Measurements from ENCODE around the gene PDZK1IP1. TPM values are rescaled to one million over a fixed set of nuclear protein-coding genes. Genes with fewer than 3 reads are reported as not detected.

The PDZK1IP1 gene
- total and polyA plus RNA-seq, 2 donors from 2014 or later: 245 to 2,553 TPM

DNA sequence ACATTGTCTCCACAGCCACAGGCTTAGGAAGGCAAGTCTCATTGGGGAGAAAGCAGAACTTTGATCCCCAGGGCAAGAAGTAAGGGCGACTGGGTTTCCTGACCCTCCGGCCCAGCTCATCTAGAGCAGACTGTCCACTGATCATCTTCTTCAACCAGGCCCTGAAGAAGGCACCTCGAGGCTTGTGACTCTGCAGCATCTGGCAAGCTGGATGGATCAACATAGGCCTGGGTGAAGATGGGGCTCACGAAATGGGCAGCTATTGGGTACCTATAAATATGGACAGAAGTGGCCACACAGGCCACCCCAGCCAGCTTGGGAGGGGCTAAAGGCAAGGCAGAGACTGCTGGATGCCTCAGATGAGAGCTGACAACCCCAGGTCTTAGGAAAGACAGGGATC lies 29.2 kb upstream of the PDZK1IP1 start:
- intact Hi-C loops (cut with DNase I): no loop called here
- FAIRE-seq: no peak
- TF ChIP-seq, protein P1, sequence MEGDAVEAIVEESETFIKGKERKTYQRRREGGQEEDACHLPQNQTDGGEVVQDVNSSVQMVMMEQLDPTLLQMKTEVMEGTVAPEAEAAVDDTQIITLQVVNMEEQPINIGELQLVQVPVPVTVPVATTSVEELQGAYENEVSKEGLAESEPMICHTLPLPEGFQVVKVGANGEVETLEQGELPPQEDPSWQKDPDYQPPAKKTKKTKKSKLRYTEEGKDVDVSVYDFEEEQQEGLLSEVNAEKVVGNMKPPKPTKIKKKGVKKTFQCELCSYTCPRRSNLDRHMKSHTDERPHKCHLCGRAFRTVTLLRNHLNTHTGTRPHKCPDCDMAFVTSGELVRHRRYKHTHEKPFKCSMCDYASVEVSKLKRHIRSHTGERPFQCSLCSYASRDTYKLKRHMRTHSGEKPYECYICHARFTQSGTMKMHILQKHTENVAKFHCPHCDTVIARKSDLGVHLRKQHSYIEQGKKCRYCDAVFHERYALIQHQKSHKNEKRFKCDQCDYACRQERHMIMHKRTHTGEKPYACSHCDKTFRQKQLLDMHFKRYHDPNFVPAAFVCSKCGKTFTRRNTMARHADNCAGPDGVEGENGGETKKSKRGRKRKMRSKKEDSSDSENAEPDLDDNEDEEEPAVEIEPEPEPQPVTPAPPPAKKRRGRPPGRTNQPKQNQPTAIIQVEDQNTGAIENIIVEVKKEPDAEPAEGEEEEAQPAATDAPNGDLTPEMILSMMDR (IDR thresholded peaks at IDR 0.05; ENCODE audit: borderline replicate concordance, extremely low read depth, insufficient read depth): no peak
- no peaks in the 10 kb centered on the region for H3K9me3 ChIP-seq (ENCODE audit: control insufficient read depth in 2 of 3, insufficient read depth in 1 of 3, low read length in 3 of 3)
- H3K4me3 ChIP-seq (ENCODE audit: low read length in 3 of 3): no peak overlapping the region
- DNase-seq: no peak
- no peaks in the 10 kb centered on the region for H3K36me3 ChIP-seq (ENCODE audit: control insufficient read depth in 2 of 3, insufficient read depth in 3 of 3, low read length in 3 of 3)
- peaks cover 14% of the 10 kb centered on the region for H3K27me3 ChIP-seq (ENCODE audit: control insufficient read depth, insufficient read depth, low read length)
- no peak overlapping the region for H3K9ac ChIP-seq (ENCODE audit: low read length in 3 of 3)
- no peak overlapping the region for H3K27ac ChIP-seq (ENCODE audit: low read depth in 2 of 2, low read length in 2 of 2)
- no peaks in the 10 kb centered on the region for H3K4me1 ChIP-seq (ENCODE audit: control insufficient read depth in 2 of 3, insufficient read depth in 2 of 3, low read depth in 1 of 3, low read length in 3 of 3)

DNA sequence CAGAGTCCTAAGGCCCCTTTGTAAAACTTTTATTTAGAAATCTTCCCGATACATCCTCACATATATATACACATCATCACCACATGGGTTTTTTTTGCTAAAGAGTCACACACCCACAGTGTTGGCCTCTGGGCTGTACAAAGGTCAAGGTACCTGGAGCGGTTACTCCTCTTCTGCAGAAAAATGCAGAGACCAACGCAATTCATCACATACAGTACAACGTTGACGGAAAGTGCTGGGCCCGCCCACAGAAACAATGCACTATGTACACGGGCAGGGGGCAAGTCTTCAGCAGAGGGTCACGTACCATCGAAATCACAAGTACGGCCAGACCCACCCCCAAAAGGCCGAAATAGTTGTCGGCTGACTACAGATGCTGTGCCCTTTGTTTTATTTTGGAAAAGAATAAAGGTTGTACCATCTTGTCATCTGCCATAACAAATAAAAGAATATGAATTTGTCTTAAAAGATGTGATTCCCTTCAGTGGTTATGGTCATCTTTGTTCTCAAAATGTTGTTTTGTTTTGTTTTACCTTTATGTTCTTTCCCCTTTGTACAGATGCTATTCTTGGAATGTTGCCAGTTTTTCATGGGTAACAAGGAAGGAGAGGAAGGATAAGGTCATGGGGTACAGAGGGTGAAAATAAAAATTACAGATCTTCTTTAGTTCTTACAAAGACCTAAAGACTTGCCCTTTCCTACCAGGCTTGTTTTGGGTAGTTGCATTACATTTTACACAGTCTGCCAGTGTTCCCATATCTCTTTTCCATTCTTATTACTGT lies 26.6 kb upstream of the PDZK1IP1 start:
- H3K4me3 ChIP-seq (ENCODE audit: low read length in 3 of 3): no peak overlapping the region
- intact Hi-C loops (cut with DNase I): no loop called here
- H3K27me3 ChIP-seq (ENCODE audit: control insufficient read depth, insufficient read depth, low read length): no peaks in the 10 kb centered on the region
- no peak overlapping the region for H3K27ac ChIP-seq (ENCODE audit: low read depth in 2 of 2, low read length in 2 of 2)
- TF ChIP-seq, protein P1 (IDR thresholded peaks at IDR 0.05; ENCODE audit: borderline replicate concordance, extremely low read depth, insufficient read depth): no peak
- H3K36me3 ChIP-seq (ENCODE audit: control insufficient read depth in 2 of 3, insufficient read depth in 3 of 3, low read length in 3 of 3): no peaks in the 10 kb centered on the region
- H3K4me1 ChIP-seq (ENCODE audit: control insufficient read depth in 2 of 3, insufficient read depth in 2 of 3, low read depth in 1 of 3, low read length in 3 of 3): no peaks in the 10 kb centered on the region
- H3K9me3 ChIP-seq (ENCODE audit: control insufficient read depth in 2 of 3, insufficient read depth in 1 of 3, low read length in 3 of 3): no peaks in the 10 kb centered on the region
- H3K9ac ChIP-seq (ENCODE audit: low read length in 3 of 3): no peak overlapping the region
- FAIRE-seq: no peak
- no peak for DNase-seq

DNA sequence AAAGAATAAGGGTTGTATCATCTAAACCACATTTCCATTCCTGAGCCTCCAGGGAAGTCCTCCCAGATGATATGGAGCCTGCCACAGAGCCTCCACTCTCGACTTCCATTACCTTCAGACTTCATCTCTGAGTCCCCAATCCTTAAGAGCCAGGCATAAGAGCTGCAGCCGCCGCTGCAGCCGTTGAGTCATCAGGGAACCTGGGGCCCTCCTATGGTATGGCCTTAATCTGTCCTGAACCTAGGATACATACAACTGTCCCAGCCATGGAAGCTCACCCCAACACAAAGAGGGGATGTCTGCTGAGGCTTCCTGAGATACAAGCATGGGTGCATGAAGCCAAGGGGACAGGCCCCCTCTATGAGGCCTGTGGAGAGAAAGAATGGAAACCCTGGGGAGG lies 25.9 kb upstream of the PDZK1IP1 start:
- no peak overlapping the region for H3K9ac ChIP-seq (ENCODE audit: low read length in 3 of 3)
- H3K27ac ChIP-seq (ENCODE audit: low read depth in 2 of 2, low read length in 2 of 2): no peak overlapping the region
- DNase-seq (no peak), FAIRE-seq (no peak)
- no peaks in the 10 kb centered on the region for H3K27me3 ChIP-seq (ENCODE audit: control insufficient read depth, insufficient read depth, low read length)
- no peaks in the 10 kb centered on the region for H3K9me3 ChIP-seq (ENCODE audit: control insufficient read depth in 2 of 3, insufficient read depth in 1 of 3, low read length in 3 of 3)
- H3K36me3 ChIP-seq (ENCODE audit: control insufficient read depth in 2 of 3, insufficient read depth in 3 of 3, low read length in 3 of 3): no peaks in the 10 kb centered on the region
- no peaks in the 10 kb centered on the region for H3K4me1 ChIP-seq (ENCODE audit: control insufficient read depth in 2 of 3, insufficient read depth in 2 of 3, low read depth in 1 of 3, low read length in 3 of 3)
- intact Hi-C loops (cut with DNase I): no loop called here
- H3K4me3 ChIP-seq (ENCODE audit: low read length in 3 of 3): no peak overlapping the region
- TF ChIP-seq, protein P1 (IDR thresholded peaks at IDR 0.05; ENCODE audit: borderline replicate concordance, extremely low read depth, insufficient read depth): no peak

Data from kidney (tissue), 14 donors.